ENCODE measurements around the gene PASK.

The PASK gene

GRCh38 chr2:241063093-241063551 lies 86.2 kb downstream of the PASK start:
- no peak for DNase-seq

GRCh38 chr2:241062389-241063092 lies 86.7 kb downstream of the PASK start:
- no peak for DNase-seq

- DNase-seq = no peak
Observed at GRCh38 chr2:241061275-241061674, 88.0 kb downstream of the PASK start.

All from stimulated activated CD4-positive, alpha-beta T cell treated with anti-CD3 and anti-CD28 coated beads, Interleukin-12 subunit alpha, Interleukin-12 subunit beta, amount 100 ng/mL, for 4 hours (primary cell).